Panc1 (cell line): Measurements from ENCODE around the gene KIF3A. TPM values are rescaled to one million over a fixed set of nuclear protein-coding genes. Genes with fewer than 3 reads are reported as not detected.

ENCODE experiments used
- ATAC-seq: fragments of 200-7000 bp; cut with Tn5 transposase; 2 replicates; pipeline ENCODE4 v1.9.1; 2020; ENCODE audit warnings: mild to moderate bottlenecking, moderate library complexity
- BruUV-seq: library from RNA; stranded (reverse); fragments of 400-500 nt; replicated peaks from 2 replicates; lab custom pipeline; 2021; lab: Mats Ljungman, UMichigan
- CTCF ChIA-PET: fragments of 300-600 bp; sonication (Branson Sonifier 250); formaldehyde crosslinking; loops from one replicate; lab custom pipeline; 2022; ENCODE audit warnings: antibody characterized with exemption; lab: Charles Lee
- POLR2A ChIA-PET: fragments of 300-600 bp; sonication (Branson Sonifier 250); formaldehyde crosslinking; loops from one replicate; lab custom pipeline; 2022; ENCODE audit warnings: antibody characterized with exemption; lab: Charles Lee
- DNase-seq: peaks from one replicate; pipeline ENCODE4 v3.0.0-alpha.2; 2010; ENCODE audit warnings: low read depth, low spot score
- H3K27ac ChIP-seq: 2 replicates; pipeline ENCODE4 v1.5.1; 2011; ENCODE audit warnings: mild to moderate bottlenecking, low read length, inconsistent platforms
- H3K27me3 ChIP-seq: fragments of 200-500 bp; sonication (Bioruptor generic); 2 replicates; pipeline ENCODE4 v1.6.0; 2014; ENCODE audit warnings: low read length, inconsistent platforms; ENCODE audit not compliant: control insufficient read depth, insufficient read depth
- H3K36me3 ChIP-seq: fragments of 200-500 bp; sonication (Bioruptor generic); 2 replicates; pipeline ENCODE4 v1.5.1; 2014; ENCODE audit warnings: inconsistent platforms, mild to moderate bottlenecking, low read length, moderate library complexity; ENCODE audit not compliant: control insufficient read depth, insufficient read depth
- H3K4me1 ChIP-seq: 2 replicates; pipeline ENCODE4 v1.5.1; 2011; ENCODE audit warnings: inconsistent platforms, mild to moderate bottlenecking, low read length, moderate library complexity; ENCODE audit not compliant: control insufficient read depth, insufficient read depth
- H3K4me3 ChIP-seq, 2 experiments: 2 replicates each; pipeline ENCODE4 v1.5.1; 2011 to 2012; ENCODE audit warnings: low read depth in 2 of 2, low read length in 2 of 2, mild to moderate bottlenecking in 2 of 2, inconsistent platforms in 1 of 2, moderate library complexity in 1 of 2
- H3K9me3 ChIP-seq: fragments of 200-500 bp; sonication (Bioruptor generic); 2 replicates; pipeline ENCODE4 v1.5.1; 2014; ENCODE audit warnings: low read depth, mild to moderate bottlenecking, inconsistent platforms, low read length, moderate library complexity; ENCODE audit not compliant: control insufficient read depth, insufficient read depth
- POLR2AphosphoS5 ChIP-seq: IDR thresholded peaks from 2 replicates; pipeline ENCODE4 v1.6.1; 2012; ENCODE audit warnings: mild to moderate bottlenecking, low read depth, low read length, moderate library complexity
- SIN3A ChIP-seq: IDR thresholded peaks from 2 replicates; pipeline ENCODE4 v1.6.1; 2012; ENCODE audit warnings: low read depth, mild to moderate bottlenecking, low read length, moderate library complexity, borderline replicate concordance; ENCODE audit not compliant: insufficient read depth
- TCF7L2 ChIP-seq: IDR thresholded peaks from 2 replicates; pipeline ENCODE4 v1.6.1; 2011; ENCODE audit warnings: mild to moderate bottlenecking, low read depth, low read length, inconsistent platforms
- in situ Hi-C: cut with HindIII; loops from 2 replicates; pipeline ENCODE4 v1.10.0; 2016; ENCODE audit warnings: low sequenced_read_pairs, low pct_unique_long_range_greater_than_20kb
- intact Hi-C: fragments of 100-400 bp; cut with micrococcal nuclease; formaldehyde crosslinking; loops from one replicate; pipeline ENCODE4 v1.10.0; 2022; ENCODE audit not compliant: unreplicated experiment
- total RNA-seq: library from RNA; stranded (reverse); gene quantifications from one replicate; pipeline ENCODE4 v1.2.1, GENCODE V29; 2021; ENCODE audit not compliant: unreplicated experiment
- TF ChIP-seq, protein P1 (sequence below): fragments of 450-650 bp; IDR thresholded peaks from 2 replicates; pipeline ENCODE4 v1.5.1; 2017; ENCODE audit warnings: mild to moderate bottlenecking
- TF ChIP-seq, protein P2 (sequence below), 2 experiments: IDR thresholded peaks; 2 replicates each; pipeline ENCODE4 v1.6.1; 2011 to 2012; ENCODE audit warnings: low read depth in 2 of 2, control low read depth in 1 of 2, low read length in 1 of 2, mild to moderate bottlenecking in 1 of 2, moderate library complexity in 1 of 2; ENCODE audit not compliant: insufficient read depth in 1 of 2

Gene KIF3A
- total RNA-seq, 1 experiment from 2014 or later: 17.1 TPM

DNA sequence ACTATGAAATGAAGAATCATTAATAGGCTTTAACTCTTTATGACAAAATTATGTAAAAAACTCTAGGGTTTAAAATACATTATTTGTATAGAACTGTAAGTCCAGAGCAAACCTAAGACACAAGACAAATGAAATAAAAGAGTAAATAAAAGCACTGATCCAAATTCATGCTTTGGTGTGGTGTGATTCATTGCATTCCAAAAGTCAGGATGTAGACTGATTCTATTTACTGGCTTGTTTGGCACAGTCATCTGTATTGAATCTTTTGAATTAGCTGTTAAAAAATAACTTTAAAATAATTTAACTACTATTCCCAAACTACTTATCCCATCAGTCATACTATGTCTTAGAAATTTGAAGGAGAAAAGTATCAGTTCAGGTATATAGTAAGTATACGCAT is 32.5 kb downstream of the KIF3A start:
- H3K9me3 ChIP-seq: no peaks in the 10 kb centered on the region
- H3K4me1 ChIP-seq: no peaks in the 10 kb centered on the region
- in situ Hi-C loops (no loop called here), intact Hi-C loops (no loop called here)
- no peak overlapping the region for H3K4me3 ChIP-seq
- H3K27ac ChIP-seq: no peak overlapping the region
- POLR2A ChIA-PET: no interaction called here
- no peak for ATAC-seq
- H3K27me3 ChIP-seq: no peaks in the 10 kb centered on the region
- TF ChIP-seq SIN3A: no peak
- TF ChIP-seq, protein P1, sequence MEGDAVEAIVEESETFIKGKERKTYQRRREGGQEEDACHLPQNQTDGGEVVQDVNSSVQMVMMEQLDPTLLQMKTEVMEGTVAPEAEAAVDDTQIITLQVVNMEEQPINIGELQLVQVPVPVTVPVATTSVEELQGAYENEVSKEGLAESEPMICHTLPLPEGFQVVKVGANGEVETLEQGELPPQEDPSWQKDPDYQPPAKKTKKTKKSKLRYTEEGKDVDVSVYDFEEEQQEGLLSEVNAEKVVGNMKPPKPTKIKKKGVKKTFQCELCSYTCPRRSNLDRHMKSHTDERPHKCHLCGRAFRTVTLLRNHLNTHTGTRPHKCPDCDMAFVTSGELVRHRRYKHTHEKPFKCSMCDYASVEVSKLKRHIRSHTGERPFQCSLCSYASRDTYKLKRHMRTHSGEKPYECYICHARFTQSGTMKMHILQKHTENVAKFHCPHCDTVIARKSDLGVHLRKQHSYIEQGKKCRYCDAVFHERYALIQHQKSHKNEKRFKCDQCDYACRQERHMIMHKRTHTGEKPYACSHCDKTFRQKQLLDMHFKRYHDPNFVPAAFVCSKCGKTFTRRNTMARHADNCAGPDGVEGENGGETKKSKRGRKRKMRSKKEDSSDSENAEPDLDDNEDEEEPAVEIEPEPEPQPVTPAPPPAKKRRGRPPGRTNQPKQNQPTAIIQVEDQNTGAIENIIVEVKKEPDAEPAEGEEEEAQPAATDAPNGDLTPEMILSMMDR: no peak
- TF ChIP-seq, protein P2, sequence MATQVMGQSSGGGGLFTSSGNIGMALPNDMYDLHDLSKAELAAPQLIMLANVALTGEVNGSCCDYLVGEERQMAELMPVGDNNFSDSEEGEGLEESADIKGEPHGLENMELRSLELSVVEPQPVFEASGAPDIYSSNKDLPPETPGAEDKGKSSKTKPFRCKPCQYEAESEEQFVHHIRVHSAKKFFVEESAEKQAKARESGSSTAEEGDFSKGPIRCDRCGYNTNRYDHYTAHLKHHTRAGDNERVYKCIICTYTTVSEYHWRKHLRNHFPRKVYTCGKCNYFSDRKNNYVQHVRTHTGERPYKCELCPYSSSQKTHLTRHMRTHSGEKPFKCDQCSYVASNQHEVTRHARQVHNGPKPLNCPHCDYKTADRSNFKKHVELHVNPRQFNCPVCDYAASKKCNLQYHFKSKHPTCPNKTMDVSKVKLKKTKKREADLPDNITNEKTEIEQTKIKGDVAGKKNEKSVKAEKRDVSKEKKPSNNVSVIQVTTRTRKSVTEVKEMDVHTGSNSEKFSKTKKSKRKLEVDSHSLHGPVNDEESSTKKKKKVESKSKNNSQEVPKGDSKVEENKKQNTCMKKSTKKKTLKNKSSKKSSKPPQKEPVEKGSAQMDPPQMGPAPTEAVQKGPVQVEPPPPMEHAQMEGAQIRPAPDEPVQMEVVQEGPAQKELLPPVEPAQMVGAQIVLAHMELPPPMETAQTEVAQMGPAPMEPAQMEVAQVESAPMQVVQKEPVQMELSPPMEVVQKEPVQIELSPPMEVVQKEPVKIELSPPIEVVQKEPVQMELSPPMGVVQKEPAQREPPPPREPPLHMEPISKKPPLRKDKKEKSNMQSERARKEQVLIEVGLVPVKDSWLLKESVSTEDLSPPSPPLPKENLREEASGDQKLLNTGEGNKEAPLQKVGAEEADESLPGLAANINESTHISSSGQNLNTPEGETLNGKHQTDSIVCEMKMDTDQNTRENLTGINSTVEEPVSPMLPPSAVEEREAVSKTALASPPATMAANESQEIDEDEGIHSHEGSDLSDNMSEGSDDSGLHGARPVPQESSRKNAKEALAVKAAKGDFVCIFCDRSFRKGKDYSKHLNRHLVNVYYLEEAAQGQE (IDR thresholded peaks at IDR 0.05; ENCODE audit: insufficient read depth in 1 of 2, low read depth in 2 of 2, low read length in 1 of 2): no peak
- TF ChIP-seq TCF7L2: no peak
- TF ChIP-seq POLR2AphosphoS5: no peak
- no TSS peak for BruUV-seq
- H3K36me3 ChIP-seq: peaks cover 16% of the 10 kb centered on the region; the same call in 1 of the 2 replicates
- DNase-seq: no peak
- CTCF ChIA-PET: no interaction called here

DNA sequence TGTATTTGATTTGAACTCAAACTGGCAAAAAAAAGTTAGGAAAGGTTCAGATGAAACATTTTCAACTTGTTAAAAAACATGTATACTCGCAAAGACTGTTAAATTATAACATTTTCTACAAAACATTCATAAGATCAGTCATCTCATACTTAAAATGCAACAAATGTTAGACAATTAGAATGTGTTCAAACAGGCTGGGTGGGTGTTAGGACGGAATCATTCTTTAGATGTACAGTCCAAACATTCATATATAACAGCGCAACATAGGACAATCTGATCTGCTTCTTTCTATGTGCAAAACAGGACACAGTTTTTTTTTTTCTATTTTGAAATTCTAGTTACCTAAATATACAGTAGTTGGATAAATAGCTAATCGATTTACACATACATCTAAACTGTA is 41.4 kb downstream of the KIF3A start:
- POLR2A ChIA-PET: interaction anchor here (0.7 kb wide), 1 partner anchor 259 kb away, joined by 3 read pairs; no protein-coding TSS in a partner anchor

More for the DNA sequence above, 41.4 kb downstream of the KIF3A start:
- Histone ChIP-seq H3K4me3 (no peak overlapping the region), H3K4me1 (no peaks in the 10 kb centered on the region), H3K36me3 (peaks cover 7% of the 10 kb centered on the region; the same call in 1 of the 2 replicates), H3K27ac (no peak overlapping the region), H3K27me3 (no peaks in the 10 kb centered on the region), H3K9me3 (no peaks in the 10 kb centered on the region)
- no TSS peak for BruUV-seq
- CTCF ChIA-PET: no interaction called here
- in situ Hi-C loops (no loop called here), intact Hi-C loops (no loop called here)
- TF ChIP-seq TCF7L2 (no peak), POLR2AphosphoS5 (no peak), SIN3A (no peak)
- TF ChIP-seq, protein P1: no peak
- TF ChIP-seq, protein P2 (IDR thresholded peaks at IDR 0.05; ENCODE audit: insufficient read depth in 1 of 2, low read depth in 2 of 2, low read length in 1 of 2): no peak
- DNase-seq (no peak), ATAC-seq (no peak)
